RWPE2 (cell line): ENCODE results near the gene UAP1L1.

Experiments
- ATAC-seq: fragments of 200-7000 bp; cut with Tn5 transposase; 3 replicates; pipeline ENCODE4 v1.9.1; 2021; ENCODE audit warnings: low read depth
- DNase-seq: peaks from one replicate; pipeline ENCODE4 v3.0.0-alpha.2; 2020; ENCODE audit warnings: low spot score
- H3K27ac ChIP-seq: fragments of 450-650 bp; 2 replicates; pipeline ENCODE4 v1.5.1; 2017; ENCODE audit warnings: mild to moderate bottlenecking; ENCODE audit not compliant: poor library complexity, severe bottlenecking
- H3K27me3 ChIP-seq: fragments of 250-450 bp; sonication (Bioruptor Pico); 2 replicates; pipeline ENCODE4 v1.5.1; 2021; ENCODE audit warnings: mild to moderate bottlenecking, moderate library complexity; ENCODE audit not compliant: insufficient read depth, poor library complexity, severe bottlenecking
- H3K36me3 ChIP-seq: fragments of 250-450 bp; sonication (Bioruptor Pico); 2 replicates; pipeline ENCODE4 v1.5.1; 2020; ENCODE audit warnings: low read depth, mild to moderate bottlenecking, moderate library complexity
- H3K4me1 ChIP-seq: fragments of 250-450 bp; sonication (Bioruptor Pico); 2 replicates; pipeline ENCODE4 v1.5.1; 2021; ENCODE audit warnings: mild to moderate bottlenecking, moderate library complexity; ENCODE audit not compliant: insufficient read depth, poor library complexity, severe bottlenecking
- H3K4me3 ChIP-seq: fragments of 250-450 bp; sonication (Bioruptor Pico); 2 replicates; pipeline ENCODE4 v1.5.1; 2021; ENCODE audit warnings: mild to moderate bottlenecking, moderate library complexity; ENCODE audit not compliant: severe bottlenecking
- H3K9me3 ChIP-seq: fragments of 250-450 bp; sonication (Bioruptor Pico); 2 replicates; pipeline ENCODE4 v1.5.1; 2021; ENCODE audit warnings: mild to moderate bottlenecking, moderate library complexity; ENCODE audit not compliant: severe bottlenecking
- CTCF ChIP-seq: fragments of 450-650 bp; IDR thresholded peaks from one replicate; pipeline ENCODE4 v1.5.1; 2017; ENCODE audit warnings: mild to moderate bottlenecking, moderate library complexity; ENCODE audit not compliant: poor library complexity, severe bottlenecking

Gene UAP1L1

DNA sequence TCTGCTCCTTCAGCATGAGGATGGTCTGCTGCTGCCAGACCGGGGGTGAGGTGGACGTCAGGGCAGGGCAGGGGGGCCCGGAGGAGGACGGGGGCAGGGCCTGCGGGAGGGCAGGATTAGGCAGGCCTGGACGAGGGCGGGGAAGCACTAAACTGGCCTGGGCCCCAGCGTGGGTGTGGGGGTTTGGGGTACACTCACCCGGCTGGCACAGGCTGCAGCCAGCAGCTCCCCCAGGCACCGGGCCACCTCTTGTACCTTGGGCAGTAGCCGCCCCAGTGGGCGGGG, 12.5 kb upstream of the UAP1L1 start:
- Histone ChIP-seq H3K9me3 (no peaks in the 10 kb centered on the region), H3K27me3 (no peaks in the 10 kb centered on the region), H3K27ac (no peak overlapping the region), H3K36me3 (no peaks in the 10 kb centered on the region), H3K4me1 (peaks cover 9% of the 10 kb centered on the region), H3K4me3 (no peak overlapping the region)
- no peak for ATAC-seq
- no peak for TF ChIP-seq CTCF
- DNase-seq, result no peak

GRCh38 chr9:137065336-137065967, 11.9 kb upstream of the UAP1L1 start:
- peaks cover 9% of the 10 kb centered on the region for H3K4me1 ChIP-seq
- no peak for TF ChIP-seq CTCF
- no peak overlapping the region for H3K27ac ChIP-seq
- H3K27me3 ChIP-seq, result no peaks in the 10 kb centered on the region
- DNase-seq, result no peak
- H3K4me3 ChIP-seq, result no peak overlapping the region
- H3K9me3 ChIP-seq, result no peaks in the 10 kb centered on the region
- no peaks in the 10 kb centered on the region for H3K36me3 ChIP-seq
- ATAC-seq, result no peak

- Histone ChIP-seq H3K36me3 (no peaks in the 10 kb centered on the region), H3K27me3 (no peaks in the 10 kb centered on the region), H3K4me1 (peaks cover 9% of the 10 kb centered on the region), H3K4me3 (no peak overlapping the region), H3K27ac (no peak overlapping the region), H3K9me3 (no peaks in the 10 kb centered on the region)
- no peak for TF ChIP-seq CTCF
- ATAC-seq, result no peak
- no peak for DNase-seq
Observed at GRCh38 chr9:137066096-137066861, 11.0 kb upstream of the UAP1L1 start.

GRCh38 chr9:137067860-137068538, 9.3 kb upstream of the UAP1L1 start:
- no peak overlapping the region for H3K27ac ChIP-seq
- H3K9me3 ChIP-seq, result no peaks in the 10 kb centered on the region
- no peaks in the 10 kb centered on the region for H3K27me3 ChIP-seq
- no peaks in the 10 kb centered on the region for H3K4me1 ChIP-seq
- DNase-seq, result no peak
- no peak overlapping the region for H3K4me3 ChIP-seq
- H3K36me3 ChIP-seq, result no peaks in the 10 kb centered on the region
- peak; percentile 83 for TF ChIP-seq CTCF
- peak; percentile 38 for ATAC-seq
